PC-3 (cell line): ENCODE results near the gene CD52.
"Not testable (repeated sequence)": the region's sequence is repeated elsewhere in the genome, so short reads cannot be mapped to it uniquely, and the experiment has no call there.

Experiments
- CTCF ChIP-seq: fragments of 300-600 bp; sonication (generic); conservative IDR thresholded peaks from 2 replicates; pipeline ENCODE4 v1.5.1; 2017; ENCODE audit warnings: antibody characterized with exemption, low read depth, mild to moderate bottlenecking, low read length
- EZH2 ChIP-seq: fragments of 300-600 bp; sonication (generic); IDR thresholded peaks from one replicate; pipeline ENCODE4 v1.6.1; 2017; ENCODE audit warnings: antibody characterized with exemption, mild to moderate bottlenecking, low read length; ENCODE audit not compliant: unreplicated experiment
- EZH2phosphoT487 ChIP-seq: fragments of 300-600 bp; sonication (generic); IDR thresholded peaks from 2 replicates; pipeline ENCODE4 v1.6.1; 2018; ENCODE audit warnings: mild to moderate bottlenecking, antibody characterized with exemption, low read length, borderline replicate concordance

GRCh38 chr1:26333312-26333711 is 15.6 kb downstream of the CD52 start:
- TF ChIP-seq CTCF, EZH2, EZH2phosphoT487: not testable (repeated sequence)
